Peyer's patch (tissue), 4 donors: ENCODE measurements around the gene FUT4.

ENCODE experiments used
- CTCF ChIP-seq, 6 experiments: fragments of 450-650 bp in 4 of 6; fragments of 200-600 bp in 2 of 6; sonication (generic) in 1 of 6; IDR thresholded peaks; one replicate each; pipeline ENCODE4 v1.5.1; 2017 to 2019; ENCODE audit warnings: antibody characterized with exemption in 6 of 6, mild to moderate bottlenecking in 3 of 6, moderate library complexity in 1 of 6
- POLR2A ChIP-seq, 2 donors: fragments of 450-650 bp; IDR thresholded peaks; one replicate each; pipeline ENCODE4 v1.5.1; 2017; ENCODE audit warnings: antibody characterized with exemption in 2 of 2, mild to moderate bottlenecking in 2 of 2, moderate library complexity in 2 of 2

- no peak for TF ChIP-seq CTCF (IDR thresholded peaks at IDR 0.05)
- TF ChIP-seq POLR2A (IDR thresholded peaks at IDR 0.05): no peak
Measured at GRCh38 chr11:94518300-94518699, 25.4 kb upstream of the FUT4 start.
